Left forelimb (tissue), 1 donor: Measurements from ENCODE around the gene RPLP1.

Experiments
- DNase-seq: peaks from one replicate; pipeline ENCODE4 v3.0.0-alpha.2; 2018; ENCODE audit warnings: low spot score

RPLP1 gene

GRCh38 chr15:69469467-69470201 is 17.0 kb downstream of the RPLP1 start:
- no peak for DNase-seq

DNA sequence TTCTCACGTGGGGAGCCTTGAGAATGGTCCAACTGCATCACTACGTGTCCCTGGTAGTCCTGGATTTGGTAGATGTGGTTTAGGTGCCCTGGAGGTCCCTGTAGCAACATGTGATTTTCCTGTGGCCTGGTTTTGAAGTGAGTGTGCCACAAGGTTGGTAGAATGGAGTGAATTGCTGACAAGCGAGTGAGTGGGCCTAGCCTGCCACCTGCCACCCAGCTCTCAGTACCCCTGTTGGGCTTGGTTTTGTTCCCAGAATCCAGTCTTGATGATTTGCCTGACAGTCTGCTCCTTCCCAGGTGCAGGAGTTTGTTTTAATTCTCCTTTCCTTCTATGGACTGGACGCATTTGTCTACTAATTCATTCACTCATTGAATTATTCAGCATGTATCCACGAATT is 19.4 kb downstream of the RPLP1 start:
- DNase-seq = no peak

DNA sequence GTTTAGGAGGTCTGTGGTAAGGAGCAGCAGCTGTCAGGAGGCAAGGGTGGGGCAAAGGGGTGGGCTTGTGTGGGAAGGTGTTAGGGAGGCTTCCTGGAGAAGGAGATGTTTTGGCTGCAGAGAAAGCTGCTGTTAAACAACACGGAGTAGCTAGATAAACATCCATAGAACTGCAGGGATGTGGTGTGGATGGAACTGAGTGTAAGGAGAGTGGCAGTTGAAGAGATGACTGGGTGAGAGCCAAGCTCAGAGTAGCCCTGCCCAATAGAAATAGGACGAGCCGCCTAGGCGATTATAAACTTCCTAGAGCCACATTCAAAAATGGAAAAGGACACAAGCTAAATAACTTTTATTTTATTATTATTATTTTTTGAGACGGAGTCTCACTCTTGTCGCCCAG is 19.9 kb downstream of the RPLP1 start:
- no peak for DNase-seq

DNA sequence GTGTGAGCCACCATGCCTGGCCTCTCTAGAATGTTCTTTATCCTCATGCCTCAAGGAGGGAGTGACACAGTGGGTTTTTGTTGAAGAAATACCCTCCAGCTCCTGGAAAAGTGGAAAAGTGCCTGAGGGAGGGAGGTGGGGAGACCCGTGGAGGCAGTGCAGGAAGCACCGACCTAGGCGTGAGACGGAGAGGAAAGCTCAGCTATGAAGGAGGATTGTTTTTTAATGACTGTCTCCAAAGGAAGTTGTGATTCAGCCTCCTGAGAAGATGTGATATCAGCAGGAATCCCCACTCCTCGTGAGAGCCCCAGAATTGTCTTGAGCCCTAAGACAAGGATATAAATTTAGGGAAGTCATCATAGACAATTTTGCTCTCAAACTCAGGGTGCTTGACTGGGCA is 21.7 kb downstream of the RPLP1 start:
- DNase-seq = no peak

GRCh38 chr15:69474846-69475455 is 22.3 kb downstream of the RPLP1 start:
- no peak for DNase-seq

DNA sequence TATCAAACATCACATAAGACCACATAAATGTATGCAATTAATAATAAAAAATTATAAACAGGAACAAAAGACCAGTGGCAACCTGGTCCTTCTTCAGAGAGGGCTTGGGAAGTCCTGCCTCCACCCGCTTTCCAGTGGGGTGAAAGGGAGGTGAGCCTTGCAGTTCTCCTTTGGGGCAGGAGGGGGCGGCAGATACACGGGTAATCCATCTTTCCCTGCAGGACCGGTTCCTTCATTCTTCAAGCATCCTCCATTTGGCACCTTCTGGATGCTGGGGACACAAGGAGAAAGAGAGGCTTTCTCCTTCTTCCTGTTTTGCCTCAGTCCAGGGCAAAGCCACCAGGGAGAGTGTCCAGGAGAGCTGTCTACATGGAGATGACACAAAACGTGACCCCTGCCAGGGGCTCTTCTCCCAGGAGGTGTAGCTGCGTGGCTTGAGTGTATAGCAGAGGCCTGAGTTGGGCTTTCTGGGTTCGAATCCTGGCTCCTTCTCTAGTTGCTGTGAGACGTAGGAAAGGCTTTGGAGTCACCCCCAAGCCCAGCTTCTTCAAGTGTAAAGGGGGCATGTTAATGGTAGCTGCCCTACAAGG is 23.2 kb downstream of the RPLP1 start:
- DNase-seq = peak; percentile 89

GRCh38 chr15:69476704-69477473 is 24.3 kb downstream of the RPLP1 start:
- DNase-seq = no peak

- peak; percentile 81 for DNase-seq
Observed at GRCh38 chr15:69478259-69478781, 25.7 kb downstream of the RPLP1 start.

DNA sequence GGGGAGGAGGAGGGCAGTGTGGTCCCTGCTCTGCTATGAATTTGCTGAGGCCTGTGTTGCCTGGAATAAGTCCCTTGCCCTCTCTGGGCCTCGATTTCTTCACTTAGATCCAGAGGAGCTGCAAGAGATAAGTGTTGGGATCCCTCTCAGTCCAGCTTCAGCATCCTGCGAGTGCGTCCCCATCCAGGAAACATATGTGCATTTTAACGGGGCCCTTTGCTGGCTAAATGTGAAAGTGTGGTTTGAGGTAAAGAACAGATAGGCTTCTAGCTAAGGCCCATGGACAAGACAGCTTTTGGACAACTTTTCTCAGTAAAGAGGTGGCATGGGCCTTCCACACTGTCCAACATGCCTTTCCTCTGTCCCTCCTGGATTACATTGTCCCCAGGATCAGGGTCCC is 26.5 kb downstream of the RPLP1 start:
- no peak for DNase-seq

DNA sequence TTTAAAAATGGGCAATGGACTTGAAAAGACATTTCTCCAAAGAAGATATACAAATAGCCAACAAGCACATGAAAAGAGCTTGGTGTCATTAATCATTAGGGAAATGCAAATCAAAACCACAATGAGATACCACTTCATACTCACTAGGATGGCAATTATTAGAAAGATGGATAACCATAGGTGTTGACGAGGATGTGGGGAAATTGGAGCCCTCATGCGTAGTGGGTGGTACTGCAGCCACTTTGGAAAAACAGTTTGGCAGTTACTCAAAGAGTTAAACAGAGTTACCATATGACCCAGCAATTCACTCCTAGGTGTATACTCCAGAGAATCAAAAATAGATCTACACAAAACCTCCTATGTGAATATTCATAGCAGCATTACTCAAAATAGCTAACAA is 27.4 kb downstream of the RPLP1 start:
- DNase-seq = no peak

- DNase-seq = peak; percentile 25
Observed at GRCh38 chr15:69480932-69481331, 28.3 kb downstream of the RPLP1 start.

DNA sequence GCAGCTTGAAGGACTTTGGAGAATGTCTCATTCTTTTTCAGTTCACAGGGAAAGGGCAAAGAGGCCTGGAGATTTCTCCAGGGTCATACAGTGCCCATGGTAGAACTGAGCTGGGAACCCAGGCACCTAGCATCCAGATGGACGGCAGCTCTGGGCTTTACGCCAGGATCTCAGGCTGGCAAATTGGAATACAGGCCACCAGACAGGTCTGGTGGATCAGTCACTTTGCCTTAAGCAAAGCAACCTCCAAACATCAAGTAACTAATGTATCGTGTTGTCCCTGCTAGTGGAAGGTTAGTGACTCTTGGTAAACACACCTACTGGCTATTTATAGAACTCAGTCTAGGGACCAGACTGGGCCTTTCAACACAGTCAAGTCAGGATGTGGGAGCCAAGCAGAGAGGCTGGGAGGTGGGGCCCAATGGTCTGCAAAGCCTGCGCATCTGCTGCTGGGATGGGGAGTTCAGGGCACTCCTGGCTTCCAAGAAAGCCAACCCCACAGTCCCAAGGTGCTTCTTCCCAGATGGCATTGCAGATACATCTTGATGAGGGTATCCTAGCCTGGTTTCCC is 30.2 kb downstream of the RPLP1 start:
- DNase-seq = peak; percentile 12

GRCh38 chr15:69484837-69485236 is 32.2 kb downstream of the RPLP1 start:
- DNase-seq = no peak

GRCh38 chr15:69486481-69487110 is 34.0 kb downstream of the RPLP1 start:
- no peak for DNase-seq

DNA sequence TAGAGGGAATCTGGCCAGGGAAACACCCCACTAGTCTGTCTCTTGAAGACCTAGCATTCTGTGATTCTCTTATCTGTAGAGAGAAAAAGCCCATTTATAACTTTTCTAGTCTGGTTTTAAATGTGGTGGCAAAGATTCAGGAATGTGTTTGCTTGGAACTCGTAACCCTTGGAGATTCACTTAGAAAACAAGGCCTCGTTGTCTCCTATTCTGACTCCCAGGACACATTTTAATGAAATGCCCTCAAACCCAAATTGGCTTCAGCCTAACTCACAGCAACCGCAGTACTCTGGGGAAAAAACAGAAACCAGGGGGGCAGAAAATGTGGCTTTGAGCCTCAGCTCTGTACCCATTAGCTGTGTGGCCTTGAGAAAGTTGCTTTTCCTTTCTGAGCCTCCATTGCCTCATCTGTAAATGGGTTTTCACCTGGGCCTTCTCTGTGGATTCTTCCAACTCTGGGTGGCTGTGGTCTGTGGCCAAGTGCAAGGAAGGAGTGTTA is 36.5 kb downstream of the RPLP1 start:
- DNase-seq = no peak

GRCh38 chr15:69490356-69491037 is 37.9 kb downstream of the RPLP1 start:
- DNase-seq = no peak

DNA sequence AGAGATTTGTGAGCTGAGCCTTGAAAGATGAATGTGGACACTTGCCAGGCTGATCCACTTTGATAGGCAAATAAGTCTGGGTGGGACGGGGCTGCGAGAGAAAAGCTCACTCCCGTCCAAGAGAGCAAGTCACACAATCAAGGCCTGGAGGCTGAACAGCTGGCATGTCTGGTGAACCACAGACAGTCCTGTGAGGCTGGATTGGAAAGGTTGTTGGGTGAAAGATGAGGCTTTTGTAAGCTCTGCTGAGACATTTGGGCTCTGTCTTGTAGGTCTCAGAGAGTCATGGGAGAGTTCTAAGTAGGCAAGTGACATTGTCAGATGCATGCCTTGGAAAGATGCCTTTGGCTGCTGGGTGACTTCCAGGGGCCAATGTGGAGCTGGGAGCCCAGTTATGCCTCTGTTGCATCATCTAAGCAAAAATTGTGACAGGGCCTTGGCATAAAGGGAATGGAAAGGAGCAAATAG is 38.5 kb downstream of the RPLP1 start:
- no peak for DNase-seq

- DNase-seq = peak; percentile 30
Observed at GRCh38 chr15:69493406-69493805, 40.8 kb downstream of the RPLP1 start.

GRCh38 chr15:69496001-69496400 is 43.4 kb downstream of the RPLP1 start:
- no peak for DNase-seq

- no peak for DNase-seq
Observed at GRCh38 chr15:69497076-69497475, 44.5 kb downstream of the RPLP1 start.

DNA sequence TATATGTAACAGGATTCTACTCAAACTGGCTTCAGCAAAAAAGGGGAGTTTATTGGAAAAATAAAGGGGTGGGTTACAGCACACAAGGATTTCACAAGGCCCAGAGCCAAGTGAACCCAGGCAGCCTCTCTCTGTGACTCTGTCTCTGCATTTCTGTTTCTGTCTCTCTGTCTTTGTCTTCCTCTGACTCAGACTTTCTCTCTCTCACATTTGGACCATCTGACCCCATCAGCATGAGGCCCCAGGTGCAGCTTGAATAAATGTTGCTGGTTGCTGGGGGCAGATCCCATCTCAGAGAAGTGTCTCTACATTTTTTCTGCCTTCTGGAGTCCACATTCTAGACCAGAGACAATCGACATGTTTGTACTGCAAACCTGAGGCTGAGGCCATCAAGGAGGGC is 45.0 kb downstream of the RPLP1 start:
- DNase-seq = no peak
